SIG-M5 treated with dmso at 0.1 percent for 504 hours (cell line): Measurements from ENCODE around the gene NEK8.
"Not testable (repeated sequence)": the region's sequence is repeated elsewhere in the genome, so short reads cannot be mapped to it uniquely, and the experiment has no call there.

ENCODE experiments used
- DNase-seq: peaks from one replicate; lab custom pipeline; 2025; ENCODE audit not compliant: unreplicated experiment; lab: John Stamatoyannopoulos, UW

The NEK8 gene

GRCh38 chr17:28760601-28761562 lies 32.3 kb downstream of the NEK8 start:
- peak; percentile 57 for DNase-seq

GRCh38 chr17:28763137-28763799 lies 34.7 kb downstream of the NEK8 start:
- DNase-seq: no peak

- DNase-seq: peak; percentile 60
These were observed 35.2 kb downstream of the NEK8 start for GRCh38 chr17:28763804-28764266.

- no peak for DNase-seq
These were observed 36.5 kb downstream of the NEK8 start for GRCh38 chr17:28765038-28765437.

DNA sequence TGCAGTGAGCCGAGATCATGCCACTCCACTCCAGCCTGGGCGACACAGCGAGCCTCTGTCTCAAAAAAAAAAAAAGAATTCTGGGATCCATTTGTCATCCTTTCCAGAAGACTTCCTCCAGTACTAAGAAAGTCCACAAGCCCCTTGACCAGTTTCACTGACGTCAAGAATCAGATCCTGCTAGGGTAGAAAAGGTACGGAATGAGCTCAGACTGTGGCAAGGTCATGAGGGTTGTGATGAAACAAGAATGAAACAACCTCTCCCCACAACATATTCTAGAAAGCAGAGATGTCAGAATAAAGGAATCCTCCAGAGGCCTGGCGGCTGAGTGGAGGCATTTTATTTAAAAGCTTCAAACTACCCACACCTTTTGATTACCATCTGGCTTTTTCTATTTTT lies 45.1 kb downstream of the NEK8 start:
- no peak for DNase-seq

GRCh38 chr17:28774206-28774605 lies 45.6 kb downstream of the NEK8 start:
- DNase-seq: no peak

- no peak for DNase-seq
These were observed 48.6 kb downstream of the NEK8 start for GRCh38 chr17:28777178-28777577.

- DNase-seq: not testable (repeated sequence)
These were observed 51.0 kb downstream of the NEK8 start for GRCh38 chr17:28779601-28780000.

GRCh38 chr17:28783161-28783560 lies 54.6 kb downstream of the NEK8 start:
- DNase-seq: no peak

DNA sequence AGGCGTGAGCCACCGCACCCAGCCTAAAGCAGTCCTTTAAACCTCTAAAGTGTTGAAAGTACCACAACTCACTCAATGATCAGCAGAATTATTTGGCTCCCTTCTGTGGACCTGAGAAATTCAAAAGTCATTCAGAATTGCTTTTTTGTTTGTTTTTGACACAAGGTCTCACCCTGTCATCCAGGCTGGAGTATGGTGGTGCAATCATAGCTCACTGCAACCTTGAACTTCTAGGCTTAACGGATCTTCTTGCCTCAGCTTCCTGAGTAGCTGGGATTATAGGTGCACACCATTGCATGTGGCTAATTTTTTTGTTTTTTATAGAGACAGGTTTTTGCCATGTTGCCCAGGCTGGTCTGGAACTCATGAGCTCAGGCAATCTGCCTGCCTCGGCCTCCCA lies 59.5 kb downstream of the NEK8 start:
- DNase-seq: no peak
